ENCODE results near the gene SCIN.
"Not testable (repeated sequence)": the region's sequence is repeated elsewhere in the genome, so short reads cannot be mapped to it uniquely, and the experiment has no call there.

GRCh38 chr7:12556139-12556792 is 14.3 kb upstream of the SCIN start:
- not testable (repeated sequence) for TF ChIP-seq POLR2AphosphoS5, EP300 (IDR thresholded peaks at IDR 0.05)
- TF ChIP-seq, protein P1, sequence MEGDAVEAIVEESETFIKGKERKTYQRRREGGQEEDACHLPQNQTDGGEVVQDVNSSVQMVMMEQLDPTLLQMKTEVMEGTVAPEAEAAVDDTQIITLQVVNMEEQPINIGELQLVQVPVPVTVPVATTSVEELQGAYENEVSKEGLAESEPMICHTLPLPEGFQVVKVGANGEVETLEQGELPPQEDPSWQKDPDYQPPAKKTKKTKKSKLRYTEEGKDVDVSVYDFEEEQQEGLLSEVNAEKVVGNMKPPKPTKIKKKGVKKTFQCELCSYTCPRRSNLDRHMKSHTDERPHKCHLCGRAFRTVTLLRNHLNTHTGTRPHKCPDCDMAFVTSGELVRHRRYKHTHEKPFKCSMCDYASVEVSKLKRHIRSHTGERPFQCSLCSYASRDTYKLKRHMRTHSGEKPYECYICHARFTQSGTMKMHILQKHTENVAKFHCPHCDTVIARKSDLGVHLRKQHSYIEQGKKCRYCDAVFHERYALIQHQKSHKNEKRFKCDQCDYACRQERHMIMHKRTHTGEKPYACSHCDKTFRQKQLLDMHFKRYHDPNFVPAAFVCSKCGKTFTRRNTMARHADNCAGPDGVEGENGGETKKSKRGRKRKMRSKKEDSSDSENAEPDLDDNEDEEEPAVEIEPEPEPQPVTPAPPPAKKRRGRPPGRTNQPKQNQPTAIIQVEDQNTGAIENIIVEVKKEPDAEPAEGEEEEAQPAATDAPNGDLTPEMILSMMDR (IDR thresholded peaks at IDR 0.05), result not testable (repeated sequence)
